ENCODE results near the gene OR10H4.
"Not testable (repeated sequence)": the region's sequence is repeated elsewhere in the genome, so short reads cannot be mapped to it uniquely, and the experiment has no call there.

The OR10H4 gene, protein sequence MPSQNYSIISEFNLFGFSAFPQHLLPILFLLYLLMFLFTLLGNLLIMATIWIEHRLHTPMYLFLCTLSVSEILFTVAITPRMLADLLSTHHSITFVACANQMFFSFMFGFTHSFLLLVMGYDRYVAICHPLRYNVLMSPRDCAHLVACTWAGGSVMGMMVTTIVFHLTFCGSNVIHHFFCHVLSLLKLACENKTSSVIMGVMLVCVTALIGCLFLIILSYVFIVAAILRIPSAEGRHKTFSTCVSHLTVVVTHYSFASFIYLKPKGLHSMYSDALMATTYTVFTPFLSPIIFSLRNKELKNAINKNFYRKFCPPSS

DNA sequence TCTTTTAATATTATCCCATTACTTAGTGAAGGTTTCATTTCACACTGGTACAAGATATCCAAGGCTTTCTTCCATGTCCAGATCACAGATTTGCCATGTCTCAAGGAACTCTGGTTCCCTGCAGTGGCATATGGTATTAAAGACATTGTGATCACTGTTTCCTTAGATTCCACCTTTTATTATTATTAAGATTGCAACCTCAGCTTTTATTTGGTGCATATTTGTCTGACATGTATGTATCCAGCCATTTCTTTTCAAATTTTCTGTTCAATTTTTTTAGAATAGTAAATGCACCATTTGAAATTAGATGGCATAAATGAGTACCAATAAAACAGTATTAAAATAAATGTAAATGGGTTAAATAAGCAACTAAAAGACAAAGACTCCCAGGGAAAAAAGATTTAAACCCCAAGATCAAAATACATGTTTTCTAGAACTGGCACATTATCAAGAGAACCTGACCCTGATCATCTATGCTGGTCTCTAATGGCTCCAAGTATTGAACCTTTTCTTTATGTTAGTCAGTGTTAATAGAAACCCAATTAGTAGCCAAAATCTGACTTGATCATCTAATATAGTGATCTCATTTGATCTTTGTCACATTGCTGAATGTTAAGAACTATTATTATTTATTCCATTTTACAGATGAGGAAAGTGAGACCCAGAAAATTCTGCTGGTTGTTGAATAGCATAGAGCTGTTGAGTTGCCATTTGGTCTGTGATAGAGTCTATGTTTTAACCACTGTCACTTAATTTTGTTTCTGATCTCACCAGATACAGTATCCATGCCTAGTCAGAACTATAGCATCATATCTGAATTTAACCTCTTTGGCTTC is at the start of gene OR10H4:
Gene OR10H4 (plus strand): TSS at position 786 of the 836 bp plus-strand sequence. CDS start 0 bp downstream, at position 786.
- no peak for DNase-seq (ENCODE audit: low read depth in 1 of 2, low spot score in 1 of 2)

DNA sequence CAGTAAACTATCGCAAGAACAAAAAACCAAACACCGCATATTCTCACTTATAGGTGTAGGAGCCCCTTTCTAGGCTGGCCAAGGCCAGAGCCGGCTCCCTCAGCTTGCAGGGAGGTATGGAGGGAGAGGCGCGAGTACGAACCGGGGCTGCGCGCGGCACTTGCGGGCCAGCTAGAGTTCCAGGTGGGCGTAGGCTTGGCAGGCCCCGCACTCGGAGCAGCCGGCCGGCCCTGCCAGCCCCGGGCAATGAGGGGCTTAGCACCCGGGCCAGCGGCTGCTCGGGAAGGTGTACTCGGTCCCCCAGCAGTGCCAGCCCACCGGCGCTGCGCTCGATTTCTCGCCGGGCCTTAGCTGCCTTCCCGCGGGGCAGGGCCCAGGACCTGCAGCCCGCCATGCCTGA is 49.2 kb upstream of the OR10H4 start:
- DNase-seq (ENCODE audit: low read depth in 1 of 2, low spot score in 1 of 2) = not testable (repeated sequence)

DNA sequence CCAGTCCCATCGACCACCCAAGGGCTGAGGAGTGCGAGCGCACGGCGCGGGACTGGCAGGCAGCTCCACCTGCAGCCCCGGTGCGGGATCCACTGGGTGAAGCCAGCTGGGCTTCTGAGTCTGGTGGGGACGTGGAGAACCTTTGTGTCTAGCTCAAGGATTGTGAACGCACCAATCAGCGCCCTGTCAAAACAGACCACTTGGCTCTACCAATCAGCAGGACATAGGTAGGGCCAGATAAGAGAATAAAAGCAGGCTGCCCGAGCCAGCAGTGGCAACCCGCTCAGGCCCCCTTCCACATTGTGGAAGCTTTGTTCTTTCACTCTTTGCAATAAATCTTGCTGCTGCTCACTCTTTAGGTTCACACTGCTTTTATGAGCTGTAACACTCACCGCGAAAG is 48.8 kb upstream of the OR10H4 start:
- not testable (repeated sequence) for DNase-seq (ENCODE audit: low read depth in 1 of 2, low spot score in 1 of 2)

DNA sequence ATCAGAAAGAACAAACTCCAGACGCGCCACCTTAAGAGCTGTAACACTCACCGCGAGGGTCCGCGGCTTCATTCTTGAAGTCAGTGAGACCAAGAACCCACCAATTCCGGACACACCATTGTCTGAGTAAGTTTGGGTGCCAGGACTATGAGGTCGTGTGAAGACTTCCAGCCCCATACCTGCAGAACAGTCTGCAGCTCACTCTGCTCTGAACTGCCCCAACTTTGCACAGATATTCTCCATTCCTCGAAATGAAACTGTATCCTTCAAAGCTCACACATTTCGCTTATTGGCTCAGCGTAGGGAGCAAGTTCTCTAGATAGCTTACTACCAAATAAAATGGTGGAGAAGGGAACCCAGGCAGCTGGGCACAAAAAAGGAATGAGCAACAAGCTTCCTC is 48.3 kb upstream of the OR10H4 start:
- no peak for DNase-seq (ENCODE audit: low read depth in 1 of 2, low spot score in 1 of 2)

DNA sequence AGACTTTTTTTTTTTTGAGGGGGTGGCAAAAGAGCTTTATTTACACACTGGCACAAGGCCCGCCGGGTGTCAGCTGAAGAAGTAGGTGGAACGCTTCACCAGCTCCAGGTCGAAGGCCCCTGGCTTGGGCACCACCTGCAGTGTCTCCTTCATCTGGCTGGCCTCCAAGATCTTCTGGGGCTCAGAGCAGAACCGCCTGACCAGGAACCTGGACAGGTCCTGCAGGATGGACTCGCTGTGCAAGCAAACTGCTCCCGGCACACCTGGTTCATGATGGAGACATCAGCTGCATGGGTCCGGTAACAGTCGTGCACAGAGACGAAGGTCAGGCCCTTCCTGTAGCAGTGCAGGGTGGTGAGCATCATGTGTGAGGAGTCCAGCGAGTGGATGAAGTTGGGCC is 46.6 kb upstream of the OR10H4 start:
- DNase-seq (ENCODE audit: low read depth in 1 of 2, low spot score in 1 of 2) = no peak

DNA sequence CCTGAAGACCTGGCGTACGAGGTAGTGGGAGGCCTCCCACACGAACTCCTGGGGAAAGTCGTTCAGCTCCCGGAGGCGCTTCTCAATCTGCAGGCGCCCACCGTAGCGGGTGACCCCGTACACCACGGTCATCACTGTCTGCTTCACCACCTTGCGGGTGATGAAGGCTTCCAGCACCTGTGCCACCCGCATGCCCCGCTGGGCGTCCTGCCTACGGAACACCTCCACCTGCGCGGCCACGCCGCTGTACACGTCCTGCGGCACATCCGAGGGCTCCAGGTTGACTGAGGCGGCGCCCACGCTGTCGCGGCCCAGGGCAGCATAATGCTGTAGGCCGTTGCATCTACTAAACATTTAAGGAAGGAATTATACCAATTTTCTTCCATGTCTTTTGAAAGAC is 45.9 kb upstream of the OR10H4 start:
- DNase-seq (ENCODE audit: low read depth in 1 of 2, low spot score in 1 of 2) = not testable (repeated sequence)

DNA sequence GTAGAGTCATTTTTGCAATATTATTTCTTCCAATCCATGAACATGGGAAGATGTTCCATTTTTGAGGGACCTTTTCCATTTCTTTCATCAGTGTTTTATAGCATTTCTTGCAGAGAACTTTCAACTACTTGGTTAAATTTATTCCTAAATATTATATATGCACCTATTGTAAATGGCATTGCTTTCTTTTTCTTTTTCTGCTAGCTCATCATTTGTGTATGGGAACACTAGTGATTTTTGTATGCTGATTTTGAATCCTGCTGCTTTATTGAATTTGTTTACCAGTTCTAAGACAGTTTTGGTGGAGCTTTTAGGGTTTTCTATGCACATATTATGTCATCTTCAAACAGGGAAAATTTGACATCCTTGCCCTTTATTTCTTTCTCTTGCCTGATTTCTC is 43.8 kb upstream of the OR10H4 start:
- DNase-seq (ENCODE audit: low read depth in 1 of 2, low spot score in 1 of 2) = no peak

DNA sequence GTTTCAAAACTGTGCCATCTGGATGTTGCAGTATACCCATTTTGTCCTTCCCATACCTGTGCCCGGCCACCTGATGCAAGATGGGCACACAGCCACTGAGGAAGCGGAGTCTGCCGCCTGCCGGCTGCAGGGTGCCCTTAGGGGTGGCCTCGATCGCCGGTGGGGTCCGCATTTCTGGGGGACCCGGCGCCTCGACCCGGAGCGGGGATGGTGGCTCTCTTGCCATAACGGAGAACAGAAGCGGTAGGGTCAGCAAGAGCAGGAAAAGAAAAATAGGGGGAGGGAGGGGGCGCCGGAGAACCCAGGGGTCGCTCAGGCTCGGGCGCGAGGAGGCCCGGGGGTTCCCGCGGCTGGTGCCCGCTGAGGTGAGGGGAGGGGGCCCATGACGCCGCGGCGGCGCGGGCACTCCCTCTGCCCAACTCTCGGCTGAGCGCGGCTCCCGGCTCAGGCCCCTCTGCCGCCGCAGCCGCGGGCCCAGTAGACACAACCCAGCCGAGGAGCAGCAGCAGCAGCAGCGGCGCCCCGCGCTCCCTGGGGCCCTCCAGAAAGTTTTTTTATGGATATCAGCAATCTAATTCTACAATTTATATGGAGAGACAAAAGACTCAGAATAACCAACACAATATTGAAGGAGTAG is 37.1 kb upstream of the OR10H4 start:
- DNase-seq (ENCODE audit: low read depth in 1 of 2, low spot score in 1 of 2) = no peak

DNA sequence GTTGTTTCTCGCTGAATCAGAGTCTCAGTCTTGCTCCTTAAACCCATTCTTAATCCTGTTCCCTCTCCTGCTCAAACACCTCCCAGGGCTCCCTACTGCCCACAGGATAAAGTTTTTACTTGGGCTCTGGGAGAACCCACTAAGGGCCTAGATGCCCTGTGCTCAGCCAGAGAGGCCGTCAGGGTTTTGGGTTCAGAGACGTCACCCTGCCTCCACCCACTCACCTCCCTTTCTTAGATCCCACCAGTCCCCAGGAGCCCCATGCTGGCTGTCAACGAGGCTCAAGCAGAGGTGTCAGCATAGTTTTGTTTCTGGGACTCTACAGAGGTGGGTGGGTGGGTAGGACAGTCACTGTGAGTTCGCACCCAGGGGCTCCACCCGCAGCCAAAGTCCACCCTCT is 35.4 kb upstream of the OR10H4 start:
- no peak for DNase-seq (ENCODE audit: low read depth in 1 of 2, low spot score in 1 of 2)

DNA sequence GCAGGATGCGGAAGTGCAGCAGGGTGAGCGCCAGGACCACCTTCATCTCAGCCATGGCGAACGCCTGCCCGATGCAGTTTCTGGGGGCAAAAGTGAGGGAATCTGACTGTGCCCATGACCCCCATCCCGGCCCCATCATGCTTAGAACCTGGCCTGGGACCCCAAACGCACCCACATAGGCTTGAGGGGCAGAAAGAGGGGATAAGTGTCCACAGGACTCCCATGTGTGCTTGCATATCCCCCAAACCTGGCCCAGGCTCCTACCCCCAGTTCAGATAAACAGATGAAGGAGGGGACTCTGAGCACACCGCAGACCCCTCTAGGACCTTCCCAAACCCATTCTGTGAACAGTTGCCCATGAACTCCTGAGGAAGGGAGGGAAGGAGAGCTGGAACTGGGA is 35.0 kb upstream of the OR10H4 start:
- DNase-seq (ENCODE audit: low read depth in 1 of 2, low spot score in 1 of 2) = no peak

DNA sequence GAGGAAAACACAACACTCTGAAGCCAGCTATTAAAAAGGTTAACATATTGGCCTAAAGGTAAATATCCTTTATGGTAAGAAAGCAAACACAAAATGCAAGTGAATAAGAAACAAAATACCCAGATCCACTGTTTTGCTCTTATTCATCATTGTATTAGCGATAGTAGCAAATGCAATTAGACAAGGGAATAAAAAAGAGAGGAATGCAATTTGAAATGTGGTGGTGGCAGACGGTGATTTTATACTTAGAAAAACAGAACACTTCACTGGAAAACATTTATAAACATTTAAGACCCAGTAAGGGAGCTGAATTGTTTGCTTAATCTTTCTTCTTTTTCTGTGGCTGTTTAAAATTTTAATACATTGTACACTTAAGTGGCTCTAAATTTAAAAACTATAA is 33.7 kb upstream of the OR10H4 start:
- no peak for DNase-seq (ENCODE audit: low read depth in 1 of 2, low spot score in 1 of 2)

DNA sequence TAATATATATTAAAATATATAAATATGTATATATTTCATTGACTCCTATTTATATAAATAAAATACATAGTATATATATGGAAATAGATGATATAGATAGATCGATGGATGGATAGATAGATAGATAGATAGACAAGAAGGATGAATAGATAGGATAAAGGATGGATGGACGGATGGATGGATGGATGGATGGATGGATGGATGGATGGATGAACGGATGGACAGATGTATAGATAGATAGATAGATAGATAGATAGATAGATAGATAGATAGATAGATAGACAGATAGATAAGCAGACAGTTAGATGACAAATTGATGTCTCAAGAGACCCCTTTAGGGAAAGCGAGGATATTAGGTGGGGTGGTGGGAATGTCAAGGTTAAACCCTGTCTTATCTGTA is 29.6 kb upstream of the OR10H4 start:
- DNase-seq (ENCODE audit: low read depth in 1 of 2, low spot score in 1 of 2) = no peak

DNA sequence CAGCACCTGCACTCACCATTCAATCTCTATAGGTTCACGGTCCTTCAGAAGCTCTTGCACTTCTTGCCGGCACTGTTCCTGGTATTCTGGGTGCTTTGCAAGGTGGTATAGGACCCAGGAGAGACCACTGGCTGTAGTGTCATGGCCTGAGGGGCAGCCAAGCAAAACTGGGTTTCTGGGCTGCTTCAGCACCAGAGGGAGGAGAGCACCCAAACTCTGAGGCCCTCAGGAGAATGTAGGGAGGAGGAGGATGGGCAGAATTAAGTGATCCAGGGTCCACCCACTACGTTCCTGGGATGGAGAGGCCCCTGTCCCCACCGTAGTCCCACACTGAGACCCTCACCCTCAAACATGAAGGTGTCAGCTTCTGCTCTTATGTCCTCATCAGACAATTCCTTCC is 26.8 kb upstream of the OR10H4 start:
- no peak for DNase-seq (ENCODE audit: low read depth in 1 of 2, low spot score in 1 of 2)

DNA sequence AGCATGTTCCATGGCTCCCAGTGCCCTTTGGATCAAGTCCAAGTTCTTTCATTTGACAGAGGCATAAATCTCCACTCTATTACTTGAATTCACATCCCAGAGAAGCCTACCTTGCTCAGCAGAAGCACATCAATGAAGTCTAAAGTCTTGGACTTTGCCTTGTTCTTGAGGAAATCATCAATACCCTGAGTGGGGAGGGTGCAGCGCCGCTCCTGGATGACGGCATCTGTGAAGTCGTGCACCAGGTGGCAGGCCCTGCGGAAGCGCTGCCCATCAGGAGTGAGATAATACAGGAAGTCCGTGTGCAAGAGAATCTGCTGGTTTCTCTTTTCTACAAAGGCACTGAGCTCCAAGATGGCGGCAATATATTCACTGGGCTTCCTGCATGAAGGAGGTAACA is 25.1 kb upstream of the OR10H4 start:
- DNase-seq (ENCODE audit: low read depth in 1 of 2, low spot score in 1 of 2) = no peak

DNA sequence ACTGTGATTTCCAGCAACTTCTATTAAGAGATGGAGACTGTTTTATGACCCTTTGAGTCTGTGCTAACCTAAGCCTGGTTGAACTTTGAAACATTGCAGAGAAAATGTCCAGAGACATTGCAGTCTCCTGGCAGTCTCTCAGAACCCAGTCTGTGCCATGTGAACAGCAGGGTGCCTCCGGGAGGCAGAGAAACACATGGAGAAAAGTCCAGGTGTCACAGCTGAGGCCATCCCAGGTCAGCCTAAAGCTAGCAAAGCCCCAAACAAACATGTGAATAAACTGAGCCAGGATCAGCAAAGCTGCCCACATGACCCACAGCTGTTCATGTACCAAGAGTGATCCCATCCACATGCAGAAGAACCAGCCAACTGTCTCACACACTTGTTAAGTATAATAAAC is 22.3 kb upstream of the OR10H4 start:
- no peak for DNase-seq (ENCODE audit: low read depth in 1 of 2, low spot score in 1 of 2)

DNA sequence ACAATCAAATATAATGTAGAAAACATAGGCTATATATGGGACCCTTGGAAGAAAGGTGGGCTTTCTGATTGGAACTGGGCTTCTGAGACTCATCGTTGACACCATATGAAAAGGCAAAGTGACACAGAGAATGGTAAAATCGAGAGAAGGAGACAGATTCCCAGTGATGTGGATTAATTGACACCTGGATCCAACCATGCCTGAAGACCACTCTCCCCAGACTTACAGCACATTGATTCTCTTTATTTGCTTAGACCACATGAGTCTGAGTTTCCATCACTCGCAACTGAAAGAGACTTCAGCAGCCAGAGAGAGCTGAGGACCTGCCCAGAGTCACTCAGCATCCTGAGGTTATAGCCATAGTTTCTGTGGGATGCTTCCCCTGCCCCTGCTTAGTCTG is 20.5 kb upstream of the OR10H4 start:
- DNase-seq (ENCODE audit: low read depth in 1 of 2, low spot score in 1 of 2) = no peak

DNA sequence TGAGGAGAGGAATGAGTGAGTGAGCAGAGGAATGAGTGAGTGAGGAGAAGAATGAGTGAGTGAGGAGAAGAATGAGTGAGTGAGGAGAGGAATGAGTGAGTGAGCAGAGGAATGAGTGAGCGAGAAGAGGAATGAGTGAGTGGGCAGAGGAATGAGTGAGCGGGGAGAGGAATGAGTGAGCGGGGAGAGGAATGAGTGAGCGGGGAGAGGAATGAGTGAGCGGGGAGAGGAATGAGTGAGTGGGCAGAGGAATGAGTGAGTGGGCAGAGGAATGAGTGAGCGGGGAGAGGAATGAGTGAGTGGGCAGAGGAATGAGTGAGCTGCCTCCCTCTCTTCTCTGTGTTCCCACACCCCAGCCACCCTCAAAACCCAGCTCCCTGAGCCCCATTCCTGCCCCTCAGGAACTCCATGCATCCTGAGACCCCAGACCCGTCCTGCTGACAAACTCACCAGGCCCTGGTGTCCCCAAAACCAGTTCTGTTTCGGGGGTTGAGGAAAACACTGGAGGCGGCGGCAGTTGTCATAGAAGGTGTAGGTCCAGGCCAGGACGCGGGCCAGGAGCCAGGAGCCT is 15.0 kb upstream of the OR10H4 start:
- not testable (repeated sequence) for DNase-seq (ENCODE audit: low read depth in 1 of 2, low spot score in 1 of 2)

DNA sequence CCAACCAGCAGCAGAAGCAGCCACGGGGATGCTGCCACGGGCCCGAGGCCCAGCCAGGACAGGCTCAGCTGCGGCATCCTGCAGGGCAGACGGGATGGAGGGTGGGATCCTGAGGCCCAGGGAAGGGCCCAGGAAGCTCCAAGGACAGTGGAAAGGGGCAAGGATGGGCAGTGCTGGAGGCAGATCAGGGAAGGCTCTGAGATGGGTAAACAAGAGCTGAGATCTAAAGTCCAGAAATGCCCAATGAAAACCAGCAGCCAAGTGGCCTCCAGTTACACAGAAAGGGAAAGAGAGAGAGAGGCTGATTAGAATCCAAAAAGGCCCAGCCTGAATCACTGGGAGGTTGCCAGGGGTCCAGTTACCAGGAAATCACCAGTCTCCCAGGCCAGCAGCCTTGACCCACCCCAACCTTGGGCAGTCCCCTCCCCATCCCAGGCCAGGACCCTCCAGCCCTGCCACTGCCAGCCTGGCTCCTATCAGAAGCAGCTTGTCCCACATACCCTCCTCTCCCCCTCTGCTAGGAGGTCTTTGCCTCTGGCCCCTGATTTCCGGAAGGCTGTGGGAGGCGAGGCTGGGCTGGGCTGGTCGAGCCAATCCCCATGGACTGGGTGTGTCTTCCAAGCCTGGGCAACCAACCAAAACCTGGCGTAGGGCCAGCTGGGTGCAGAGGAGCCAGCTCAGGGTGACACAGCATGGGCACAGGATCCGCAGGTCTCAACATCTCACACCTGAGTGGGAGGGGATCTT is 14.3 kb upstream of the OR10H4 start, which contains the start of gene CYP4F11:
Gene CYP4F11 (minus strand): TSS at position 198 of the 747 bp plus-strand sequence. CDS start 121 bp downstream, at position 77.
- DNase-seq (ENCODE audit: low read depth in 1 of 2, low spot score in 1 of 2) = no peak

DNA sequence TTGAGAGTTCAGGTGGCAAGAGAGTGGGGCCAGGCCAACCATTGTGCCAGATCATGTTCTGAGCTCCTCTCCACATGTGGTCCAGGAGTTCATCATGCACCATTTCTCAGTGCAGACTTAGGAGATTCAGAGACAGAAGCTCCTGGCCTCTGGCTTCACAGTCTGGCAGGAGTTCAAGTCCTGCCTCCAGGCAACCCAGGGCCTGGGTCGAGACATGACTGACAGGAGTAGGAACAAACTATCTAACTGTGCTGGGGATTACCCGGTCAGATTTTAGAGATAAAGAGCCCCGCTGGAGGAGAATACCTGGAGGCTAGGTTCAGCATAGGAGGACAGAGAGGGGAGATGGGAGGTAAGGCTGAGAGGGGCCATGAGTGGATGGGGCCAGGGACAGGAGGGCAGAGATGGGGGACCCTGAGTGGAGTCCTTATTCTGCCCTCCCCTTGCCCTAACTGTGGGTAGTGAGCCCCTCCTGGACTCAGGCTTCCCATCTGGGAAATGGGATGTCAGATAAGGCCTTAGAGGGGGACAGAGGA is 13.6 kb upstream of the OR10H4 start:
- DNase-seq (ENCODE audit: low read depth in 1 of 2, low spot score in 1 of 2) = no peak

DNA sequence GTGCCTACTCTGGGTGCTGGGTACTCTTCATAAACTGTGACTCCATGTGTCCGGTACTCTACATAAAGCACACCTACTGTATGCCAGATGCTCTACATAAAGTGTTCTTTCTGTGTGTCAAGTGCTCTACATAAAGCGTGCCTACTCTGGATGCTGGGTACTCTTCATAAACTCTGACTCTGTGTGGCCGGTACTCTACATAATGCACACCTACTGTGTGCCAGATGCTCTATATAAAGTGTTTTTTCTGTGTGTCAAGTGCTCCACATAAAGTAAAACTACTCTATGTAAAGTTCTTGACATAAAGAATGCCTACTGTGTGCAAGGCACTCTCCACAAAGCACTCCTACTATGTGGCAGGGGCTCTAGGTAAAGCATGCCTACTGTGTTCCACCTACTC is 12.6 kb upstream of the OR10H4 start:
- no peak for DNase-seq (ENCODE audit: low read depth in 1 of 2, low spot score in 1 of 2)

DNA sequence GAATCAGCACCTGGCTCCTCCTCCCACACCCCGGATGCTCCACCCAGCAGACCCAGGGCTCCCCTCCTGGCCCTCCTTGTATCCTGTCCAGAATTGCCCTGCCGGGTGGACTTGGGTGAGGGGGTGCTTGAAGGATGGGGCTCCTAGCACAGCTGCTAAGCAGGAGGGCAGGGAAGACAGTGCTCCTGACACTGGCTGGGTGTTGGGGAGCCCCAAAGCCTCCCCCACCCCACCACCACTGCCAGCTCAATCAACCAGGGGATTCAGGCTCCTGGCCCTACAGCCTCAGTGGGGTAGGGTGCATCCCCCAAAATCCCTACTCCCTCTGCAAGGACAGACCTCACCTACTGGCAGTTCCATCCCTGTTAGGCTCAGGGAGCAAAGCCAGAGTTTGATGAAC is 11.9 kb upstream of the OR10H4 start:
- no peak for DNase-seq (ENCODE audit: low read depth in 1 of 2, low spot score in 1 of 2)
